K562 (cell line): ENCODE data around the gene CUX1. TPM values are rescaled to one million over a fixed set of nuclear protein-coding genes. Genes with fewer than 3 reads are reported as not detected.
A peak's percentile ranks its signal among the peaks of the same experiment; 100 is the strongest.

Experiments
- ATAC-seq: fragments of 200-7000 bp; cut with Tn5 transposase; 3 replicates; pipeline ENCODE4 v1.9.1; 2020; ENCODE audit warnings: moderate library complexity
- BruUV-seq: library from RNA; stranded (reverse); fragments of 400-500 nt; replicated peaks from 2 replicates; lab custom pipeline; 2021; lab: Mats Ljungman, UMichigan
- CTCF ChIA-PET: fragments of 300-600 bp; formaldehyde crosslinking; extraction: SDS; loops from one replicate; lab custom pipeline; 2021; ENCODE audit warnings: low intra/inter-chr PET ratio; lab: Yijun Ruan, JAX
- POLR2A ChIA-PET: fragments of 300-600, 350-650 bp; sonication (Branson Sonifier 250); formaldehyde crosslinking; extraction: SDS; loops from one replicate; lab custom pipeline; 2021; ENCODE audit warnings: antibody characterized with exemption, inconsistent platforms; lab: Yijun Ruan, JAX
- DNase-seq, 4 experiments: peaks; one replicate each; pipeline versions ENCODE4 v3.0.0 to v3.0.0-alpha.2; 2011 to 2018; ENCODE audit warnings: low spot score in 3 of 4, mixed read lengths in 3 of 4; ENCODE audit errors: extremely low read depth in 1 of 4
- FAIRE-seq: peaks from 2 replicates; lab custom pipeline; 2011; peaks lifted over from hg19 to GRCh38; lab: Jason Lieb, UNC
- H2AFZ ChIP-seq: 2 replicates; pipeline ENCODE4 v1.6.0; 2011; ENCODE audit warnings: low read depth, low read length, control low read depth, inconsistent platforms
- H3K27ac ChIP-seq: fragments of 200-600 bp; 3 replicates; pipeline ENCODE4 v1.8.0; 2011; ENCODE audit warnings: low read depth, mild to moderate bottlenecking, control low read depth, inconsistent platforms, low read length, moderate library complexity, mixed read lengths; ENCODE audit errors: extremely low read depth
- H3K27me3 ChIP-seq, 2 experiments: fragments of 300-600 bp in 1 of 2; 2 replicates in 1 of 2; 3 replicates in 1 of 2; pipeline versions ENCODE4 v1.6.0 to v1.8.0; 2011; ENCODE audit warnings: inconsistent platforms in 2 of 2, low read length in 2 of 2, mild to moderate bottlenecking in 1 of 2, mixed read lengths in 1 of 2, moderate library complexity in 1 of 2; ENCODE audit not compliant: control insufficient read depth in 2 of 2, insufficient read depth in 2 of 2
- H3K36me3 ChIP-seq: fragments of 300-600 bp; 3 replicates; pipeline ENCODE4 v1.8.0; 2011; ENCODE audit warnings: mild to moderate bottlenecking, low read length, inconsistent platforms; ENCODE audit not compliant: control insufficient read depth, insufficient read depth
- H3K4me1 ChIP-seq, 2 experiments: fragments of 200-600 bp in 1 of 2; replicated peaks in 1 of 2; 2 replicates in 1 of 2; 3 replicates in 1 of 2; pipeline versions ENCODE4 v1.5.1 to v1.8.0; 2011; ENCODE audit warnings: inconsistent platforms in 2 of 2, low read length in 2 of 2, mild to moderate bottlenecking in 1 of 2, mixed read lengths in 1 of 2, moderate library complexity in 1 of 2; ENCODE audit not compliant: control insufficient read depth in 2 of 2, insufficient read depth in 2 of 2
- H3K4me2 ChIP-seq: 2 replicates; pipeline ENCODE4 v1.6.1; 2011; ENCODE audit warnings: low read length, control low read depth, inconsistent platforms, mixed read lengths; ENCODE audit not compliant: insufficient read depth
- H3K4me3 ChIP-seq: fragments of 200-600 bp; sonication (generic), shearing (Covaris generic); 2 replicates; pipeline ENCODE4 v1.5.1; 2016; ENCODE audit warnings: control low read depth, inconsistent platforms
- H3K79me2 ChIP-seq: fragments of 200-600 bp; 3 replicates; pipeline ENCODE4 v1.8.0; 2011; ENCODE audit warnings: low read length, inconsistent platforms; ENCODE audit not compliant: control insufficient read depth, insufficient read depth
- H3K9ac ChIP-seq, 2 experiments: 2 replicates each; pipeline versions ENCODE4 v1.6.0 to v1.6.1; 2011; ENCODE audit warnings: low read depth in 2 of 2, low read length in 2 of 2, control low read depth in 1 of 2, inconsistent platforms in 1 of 2, mild to moderate bottlenecking in 1 of 2, mixed read lengths in 1 of 2; ENCODE audit not compliant: insufficient read depth in 1 of 2
- H3K9me1 ChIP-seq: one replicate; pipeline ENCODE4 v1.6.0; 2011; ENCODE audit warnings: inconsistent platforms, mild to moderate bottlenecking, low read length, moderate library complexity; ENCODE audit not compliant: control insufficient read depth, insufficient read depth
- H3K9me3 ChIP-seq: replicated peaks from 2 replicates; pipeline ENCODE4 v1.5.1; 2011; ENCODE audit warnings: low read depth, low read length, inconsistent platforms; ENCODE audit not compliant: control insufficient read depth, insufficient read depth
- H4K20me1 ChIP-seq: replicated peaks from 2 replicates; pipeline ENCODE4 v1.6.1; 2011; ENCODE audit warnings: low read length, inconsistent platforms, mixed read lengths; ENCODE audit not compliant: control insufficient read depth, insufficient read depth
- COPS2 ChIP-seq: fragments of 450-650 bp; conservative IDR thresholded peaks from 2 replicates; pipeline ENCODE4 v1.6.1; 2016; ENCODE audit warnings: mild to moderate bottlenecking, moderate library complexity
- NCOA6 ChIP-seq: fragments of 450-650 bp; IDR thresholded peaks from 2 replicates; pipeline ENCODE4 v1.6.1; 2017; ENCODE audit warnings: mild to moderate bottlenecking
- NCOR1 ChIP-seq: fragments of 450-650 bp; IDR thresholded peaks from 2 replicates; pipeline ENCODE4 v1.6.1; 2016; ENCODE audit warnings: mild to moderate bottlenecking, moderate library complexity
- PHTF2 ChIP-seq: fragments of 250-450 bp; sonication (Bioruptor Pico); IDR thresholded peaks from 2 replicates; pipeline ENCODE4 v1.5.0; 2021; ENCODE audit warnings: mild to moderate bottlenecking
- SMARCA5 ChIP-seq: fragments of 450-650 bp; IDR thresholded peaks from 2 replicates; pipeline ENCODE4 v1.6.1; 2016
- SP2 ChIP-seq: IDR thresholded peaks from 2 replicates; pipeline ENCODE4 v1.6.1; 2011; ENCODE audit warnings: mild to moderate bottlenecking, low read depth, low read length, moderate library complexity; ENCODE audit not compliant: poor library complexity, severe bottlenecking; ENCODE audit errors: extremely low read depth
- TCF7 ChIP-seq: sonication (generic); IDR thresholded peaks from 2 replicates; pipeline ENCODE4 v1.6.1; 2016; ENCODE audit warnings: antibody characterized with exemption, borderline replicate concordance
- TRIM24 ChIP-seq, 2 experiments: fragments of 450-650 bp; IDR thresholded peaks; 2 replicates each; pipeline ENCODE4 v1.6.1; 2016
- ZBTB7A ChIP-seq: IDR thresholded peaks from 2 replicates; pipeline ENCODE4 v1.6.1; 2011; ENCODE audit warnings: low read depth, mild to moderate bottlenecking, low read length, moderate library complexity, borderline replicate concordance; ENCODE audit not compliant: control insufficient read depth
- WGBS: fragments of 100-300 bp; shearing (Covaris generic); methylation state at CpG from one replicate; pipeline ENCODE4 v1.1.6; 2016; ENCODE audit warnings: low coverage, mixed read lengths; ENCODE audit not compliant: insufficient coverage; ENCODE audit errors: missing lambda C conversion rate; 5-methylcytosine and 5-hydroxymethylcytosine counted together
- in situ Hi-C: fragments of 300-500 bp; cut with MboI; formaldehyde crosslinking; loops from 4 replicates; pipeline ENCODE4 v1.15.0; 2018; ENCODE audit warnings: inconsistent platforms, mixed read lengths
- intact Hi-C: fragments of 100-400 bp; cut with micrococcal nuclease; formaldehyde crosslinking; loops from 2 replicates; pipeline ENCODE4 v1.14.2; 2022
- polyA plus RNA-seq, 8 experiments: library from polyadenylated mRNA; depleted of rRNA in 4 of 8; stranded (reverse) in 5 of 8; unstranded in 3 of 8; fragments of >200 nt; fragmentation: Nextera tagmentation in 2 of 8; fragmentation: Illumina TruSeq in 1 of 8; extraction: Ambion mirVana in 2 of 8; extraction: Trizol in 1 of 8; gene quantifications; 2 replicates each; pipeline versions ENCODE4 v1.2.1 to v1.2.3, GENCODE V29; 2011 to 2014; ENCODE audit warnings: inconsistent platforms in 1 of 8, missing spikeins in 1 of 8
- total RNA-seq, 7 experiments: library from RNA; depleted of rRNA in 6 of 7; stranded (reverse); fragments of >200 nt in 6 of 7; fragmentation: Illumina TruSeq in 2 of 7; extraction: Trizol in 2 of 7; gene quantifications; 2 replicates each; pipeline versions ENCODE4 v1.2.1 to v1.2.3, GENCODE V29; 2011 to 2021; ENCODE audit warnings: low replicate concordance in 1 of 7

The CUX1 gene
- total and polyA plus RNA-seq, 9 of the 15 experiments (the other 6 are each of a cell fraction or from before 2014, with no cell fraction given), result 3.6 to 55.3 (median 25.2) TPM

- no peak for TF ChIP-seq COPS2
- no peak for TF ChIP-seq ZBTB7A
- TF ChIP-seq, all 486 proteins: peak for 0
Observed at GRCh38 chr7:101943889-101944600, 126.6 kb downstream of the CUX1 start (continued).

GRCh38 chr7:101944611-101945010 lies 127.2 kb downstream of the CUX1 start:
- ChIA-PET CTCF (no interaction called here), POLR2A (no interaction called here)
- no peak for FAIRE-seq
- TF ChIP-seq SP2, result no peak
- TF ChIP-seq SMARCA5, result no peak
- no peak for TF ChIP-seq NCOR1
- no peak for TF ChIP-seq NCOA6
- TF ChIP-seq PHTF2, result no peak
- no peak for TF ChIP-seq TCF7
- TF ChIP-seq TRIM24 (IDR thresholded peaks at IDR 0.05), result no peak
- Histone ChIP-seq H3K9me3 (no peaks in the 10 kb centered on the region), H3K79me2 (peaks cover 58% of the 10 kb centered on the region), H3K27me3 (no peaks in the 10 kb centered on the region), H3K4me3 (no peak overlapping the region), H3K9me1 (no peaks in the 10 kb centered on the region), H3K4me2 (no peak overlapping the region), H3K9ac (peak overlapping the region in 1 of 2 experiments; percentile 31; a peak in 1 of 4 replicates), H4K20me1 (peaks cover 35% of the 10 kb centered on the region; the same call in 1 of the 2 replicates), H3K27ac (no peak overlapping the region), H3K36me3 (peaks cover 2% of the 10 kb centered on the region; the same call in 2 of the 3 replicates), H3K4me1 (peaks cover 33 to 36% of the 10 kb centered on the region in 2 experiments), H2AFZ (no peak overlapping the region)
- intact Hi-C loops, result no loop called here
- BruUV-seq, result no TSS peak
- WGBS, result 93% methylated on average over 10 of the region's 10 CpGs
- in situ Hi-C loops, result no loop called here
- DNase-seq, result no peak
- ATAC-seq, result no peak
